GM19193 (cell line): Measurements from ENCODE around the gene ACAP1.

ENCODE experiments used
- POLR2A ChIP-seq: IDR thresholded peaks from 4 replicates; pipeline ENCODE4 v1.6.1; 2011; ENCODE audit not compliant: insufficient read depth, insufficient read length; ENCODE audit errors: extremely low read depth

ACAP1 gene

GRCh38 chr17:7317161-7317803 lies 19.0 kb upstream of the ACAP1 start:
- no peak for TF ChIP-seq POLR2A

GRCh38 chr17:7318121-7318860 lies 18.0 kb upstream of the ACAP1 start:
- no peak for TF ChIP-seq POLR2A

- no peak for TF ChIP-seq POLR2A
Measured at GRCh38 chr17:7321466-7321865, 14.9 kb upstream of the ACAP1 start.

- TF ChIP-seq POLR2A: no peak
Measured at GRCh38 chr17:7322520-7323194, 13.7 kb upstream of the ACAP1 start.

- no peak for TF ChIP-seq POLR2A
Measured at GRCh38 chr17:7323731-7324437, 12.4 kb upstream of the ACAP1 start.

- TF ChIP-seq POLR2A: no peak
Measured at GRCh38 chr17:7324438-7324779, 11.9 kb upstream of the ACAP1 start.

- no peak for TF ChIP-seq POLR2A
Measured at GRCh38 chr17:7325031-7325528, 11.2 kb upstream of the ACAP1 start.

- TF ChIP-seq POLR2A: no peak
Measured at GRCh38 chr17:7326186-7326585, 10.1 kb upstream of the ACAP1 start.

- no peak for TF ChIP-seq POLR2A
Measured at GRCh38 chr17:7327056-7327455, 9.3 kb upstream of the ACAP1 start.

- no peak for TF ChIP-seq POLR2A
Measured at GRCh38 chr17:7327501-7327900, 8.8 kb upstream of the ACAP1 start.

- no peak for TF ChIP-seq POLR2A
Measured at GRCh38 chr17:7328009-7328408, 8.3 kb upstream of the ACAP1 start.

GRCh38 chr17:7328840-7329373 lies 7.4 kb upstream of the ACAP1 start, which contains the start of gene NEURL4:
TSS of gene NEURL4 (minus strand) at chr17:7329335. CDS start at chr17:7329312, 23 bp downstream.
- peak; percentile 48 for TF ChIP-seq POLR2A

GRCh38 chr17:7329374-7329996 lies 6.8 kb upstream of the ACAP1 start:
- TF ChIP-seq POLR2A: peak; percentile 75

GRCh38 chr17:7329997-7330637 lies 6.2 kb upstream of the ACAP1 start:
- no peak for TF ChIP-seq POLR2A
